HG03469 (cell line): ENCODE results near the gene NCOA5.
"Not testable (repeated sequence)": the region's sequence is repeated elsewhere in the genome, so short reads cannot be mapped to it uniquely, and the experiment has no call there.

Experiments used
- ATAC-seq: cut with Tn5 transposase; IDR thresholded peaks from one replicate; pipeline ENCODE4 v1.9.1; 2021; ENCODE audit warnings: mild to moderate bottlenecking, moderate library complexity, moderate number of reproducible peaks; ENCODE audit not compliant: unreplicated experiment

NCOA5 gene

DNA sequence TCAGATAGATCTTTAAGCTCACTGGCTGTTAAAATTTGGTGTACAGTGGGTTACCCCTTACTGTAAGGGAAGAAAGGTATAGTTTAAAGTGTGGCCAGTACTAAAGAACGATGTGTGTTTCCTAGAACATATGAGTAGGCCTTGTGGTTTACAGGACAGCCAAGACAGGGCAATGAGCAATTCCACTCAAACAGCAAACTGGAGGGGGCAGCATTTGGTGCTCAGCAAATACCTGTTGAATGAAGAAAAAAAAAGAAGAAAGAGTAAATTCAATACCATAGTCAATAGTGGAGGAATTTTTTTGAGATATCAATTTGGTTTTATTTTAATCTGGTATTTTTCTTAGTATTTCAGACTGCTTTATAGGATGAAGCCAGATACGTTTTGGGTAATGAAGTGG is 3.8 kb upstream of the NCOA5 start:
- no peak for ATAC-seq

DNA sequence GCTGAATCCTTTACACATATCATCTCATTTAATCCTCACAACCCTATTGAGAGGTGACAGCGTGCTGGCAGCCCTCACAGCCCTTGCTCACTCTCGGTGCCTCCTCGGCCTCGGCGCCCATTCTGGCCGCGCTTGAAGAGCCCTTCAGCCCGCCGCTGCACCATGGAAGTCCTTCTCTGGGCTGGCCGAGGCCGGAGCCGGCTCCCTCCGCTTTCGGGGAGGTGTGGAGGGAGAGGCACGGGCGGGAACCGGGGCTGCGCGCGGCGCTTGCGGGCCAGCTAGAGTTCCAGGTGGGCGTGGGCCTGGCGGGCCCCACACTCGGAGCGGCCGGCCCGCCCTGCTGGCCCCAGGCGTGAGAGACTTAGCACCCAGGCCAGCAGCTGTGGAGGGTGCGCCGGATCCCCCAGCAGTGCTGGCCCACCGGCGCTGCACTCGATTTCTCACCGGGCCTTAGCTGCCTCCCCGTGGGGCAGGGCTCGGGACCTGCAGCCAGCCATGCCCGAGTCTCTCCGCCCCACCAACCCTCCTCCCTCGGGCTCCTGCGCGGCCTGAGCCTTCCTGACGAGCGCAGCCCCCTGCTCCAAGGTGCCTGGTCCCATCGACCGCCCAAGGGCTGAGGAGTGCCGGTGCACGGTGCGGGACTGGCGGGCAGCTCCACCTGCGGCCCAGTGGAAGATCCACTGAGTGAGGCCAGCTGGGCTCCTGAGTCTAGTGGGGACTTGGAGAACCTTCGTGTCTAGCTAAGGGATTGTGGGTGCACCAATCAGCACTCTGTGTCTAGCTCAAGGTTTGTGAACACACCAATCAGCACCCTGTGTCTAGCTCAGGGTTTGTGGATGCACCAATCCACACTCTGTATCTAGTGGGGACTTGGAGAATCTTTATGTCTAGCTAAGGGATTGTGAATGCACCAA is 2.1 kb upstream of the NCOA5 start:
- not testable (repeated sequence) for ATAC-seq

DNA sequence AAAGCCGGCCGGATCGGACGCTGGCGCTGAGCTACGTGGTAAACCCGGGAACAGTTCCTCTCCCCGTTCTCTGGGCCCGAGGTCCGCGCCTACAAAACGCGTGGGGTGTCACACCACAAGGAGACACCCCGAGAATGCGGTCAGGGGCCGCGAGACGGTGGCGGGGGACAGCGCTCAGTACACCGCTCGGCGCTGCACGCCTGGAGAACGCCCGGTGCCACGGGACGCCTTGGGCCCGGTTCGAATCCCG is 670 bp downstream of the NCOA5 start:
- no peak for ATAC-seq

DNA sequence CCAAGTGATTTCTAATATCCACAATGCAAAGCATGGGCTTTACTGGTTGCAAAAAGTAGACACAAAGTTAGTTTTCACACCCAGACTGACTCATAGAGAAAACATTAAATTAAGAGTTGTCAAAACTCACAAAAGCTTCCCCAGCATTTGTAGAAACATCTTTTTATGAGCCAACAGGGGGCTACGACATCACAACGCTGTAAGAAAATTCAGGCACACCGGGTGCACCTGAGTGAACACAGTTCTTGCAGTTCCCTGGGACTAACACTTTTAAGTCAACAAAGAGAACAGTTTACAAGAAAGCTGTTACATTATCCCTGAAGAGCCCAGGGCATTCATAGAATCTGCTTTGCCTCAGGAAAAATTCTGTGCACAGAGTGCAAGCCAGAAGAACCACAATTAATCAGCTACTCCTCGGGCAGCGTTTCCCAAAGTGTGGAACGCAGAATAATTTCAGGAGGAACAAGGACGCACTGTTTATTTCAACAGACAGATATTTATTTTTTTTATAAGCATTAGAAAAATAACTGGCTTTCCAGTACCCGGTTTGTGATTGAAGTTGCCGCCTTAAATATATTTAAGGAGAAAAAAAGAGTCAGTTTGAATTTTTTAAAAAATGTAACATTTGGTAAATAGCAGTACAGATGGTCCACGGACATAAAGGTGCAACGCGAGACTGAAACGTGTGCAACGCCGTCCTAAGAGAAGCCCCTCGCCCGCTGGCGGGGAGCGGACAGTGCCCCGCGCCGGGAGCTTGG is 1.2 kb downstream of the NCOA5 start:
- no peak for ATAC-seq

DNA sequence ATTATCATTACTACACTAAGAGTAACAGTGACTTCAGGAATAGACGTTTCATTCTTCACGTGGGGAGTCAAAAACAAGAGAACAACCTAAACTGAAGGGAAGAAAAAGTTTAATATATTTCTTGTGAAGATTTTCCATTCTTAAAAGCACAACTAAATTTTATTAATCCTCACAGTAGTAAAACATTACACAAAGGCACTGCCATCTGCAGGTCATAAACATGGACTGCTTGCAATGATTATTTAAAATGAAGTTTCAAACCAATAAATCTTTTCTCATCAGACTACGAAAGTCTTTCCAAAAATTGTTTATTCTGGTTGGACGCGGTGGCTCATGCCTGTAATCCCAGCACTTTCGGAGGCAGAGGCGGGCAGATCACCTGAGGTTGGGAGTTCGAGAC is 2.6 kb downstream of the NCOA5 start:
- ATAC-seq: no peak

DNA sequence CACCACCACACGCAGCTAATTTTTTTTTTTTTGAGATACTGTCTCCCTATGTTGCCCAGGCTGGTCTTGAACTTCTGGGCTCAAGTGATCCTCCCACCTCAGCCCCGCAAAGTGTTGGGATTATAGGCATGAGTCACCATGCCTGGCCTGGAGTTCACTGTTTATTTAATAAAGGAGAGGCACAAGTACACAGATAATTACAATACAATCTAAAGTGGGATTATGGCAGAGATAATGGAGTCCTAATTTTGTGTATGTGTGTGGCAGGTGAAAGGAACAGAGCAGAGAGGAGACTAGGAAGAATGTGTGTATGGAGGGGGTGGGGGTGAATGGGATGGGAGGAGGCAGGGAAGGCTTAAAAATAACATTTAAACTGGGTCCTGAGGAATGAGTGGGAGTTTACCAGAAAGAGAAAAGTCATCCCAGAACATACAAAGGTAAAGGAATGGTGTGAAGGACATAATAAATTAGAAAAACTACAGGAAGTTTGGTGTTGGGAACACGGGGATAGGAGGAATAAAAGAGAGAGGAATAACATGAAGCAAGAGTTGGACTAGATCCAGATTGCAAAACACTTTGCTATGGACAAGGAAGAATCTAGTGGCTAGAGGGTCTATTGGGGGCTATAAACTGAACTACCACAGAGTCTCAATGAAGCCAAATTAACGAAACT is 4.4 kb downstream of the NCOA5 start:
- no peak for ATAC-seq

DNA sequence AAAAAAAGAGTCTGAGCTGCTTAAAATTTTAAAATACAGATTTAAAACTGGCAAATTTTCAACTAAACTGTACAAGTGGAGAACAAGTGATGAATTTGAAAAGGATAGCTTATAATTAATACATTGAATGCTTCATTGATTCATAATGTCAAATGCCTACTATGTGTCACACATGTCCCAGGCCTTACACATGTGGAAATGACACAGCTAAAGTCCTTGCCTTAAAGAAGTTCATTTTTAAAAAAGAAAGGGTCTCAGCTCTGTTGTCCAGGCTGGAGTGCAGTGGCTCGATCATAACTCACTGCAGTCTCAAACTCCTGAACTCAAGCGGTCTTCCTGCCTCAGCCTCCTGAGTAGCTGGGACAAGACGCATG is 5.0 kb downstream of the NCOA5 start:
- ATAC-seq: no peak

DNA sequence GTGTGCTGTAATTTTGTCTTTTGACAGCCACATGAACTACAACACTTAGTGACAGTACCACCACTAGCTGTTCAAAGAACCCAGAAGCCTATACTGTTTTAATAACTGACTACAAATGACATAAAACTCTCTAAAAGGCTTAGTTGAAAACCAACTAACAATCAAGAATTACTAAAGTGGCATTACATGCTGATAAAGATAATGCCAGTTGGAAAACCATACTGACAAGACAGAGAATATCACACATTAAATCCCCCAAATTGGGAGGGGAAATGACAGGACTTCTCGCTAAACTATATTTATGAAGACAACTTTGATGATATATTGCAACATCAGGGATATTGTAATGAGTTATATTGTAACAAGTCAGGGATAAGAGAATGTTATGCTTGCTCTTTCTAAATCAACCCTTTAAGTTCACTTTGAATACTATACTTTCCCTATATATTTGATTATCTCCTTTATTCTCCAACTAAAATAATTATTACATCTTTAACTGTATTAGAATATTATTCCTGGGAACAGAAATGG is 6.2 kb downstream of the NCOA5 start:
- ATAC-seq: no peak

DNA sequence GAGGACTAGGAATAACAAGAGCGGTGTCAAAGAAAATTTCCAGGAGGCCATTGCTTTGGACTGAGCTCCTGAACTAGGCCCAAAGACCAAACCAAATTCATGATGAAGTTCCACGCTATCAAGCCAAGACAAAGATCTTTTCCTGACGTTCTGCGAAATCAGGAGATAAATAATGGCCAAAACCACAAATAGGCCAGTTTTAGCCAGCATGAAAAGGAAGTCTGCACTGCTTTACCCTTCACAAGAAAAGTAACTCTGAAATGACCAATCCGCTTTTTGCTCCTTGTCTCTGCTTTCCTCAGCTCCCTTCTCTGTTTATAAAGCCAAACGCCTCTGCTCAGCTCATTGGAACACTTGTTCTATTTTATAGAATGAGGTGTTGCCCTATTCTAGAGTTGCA is 6.7 kb downstream of the NCOA5 start:
- ATAC-seq: no peak

DNA sequence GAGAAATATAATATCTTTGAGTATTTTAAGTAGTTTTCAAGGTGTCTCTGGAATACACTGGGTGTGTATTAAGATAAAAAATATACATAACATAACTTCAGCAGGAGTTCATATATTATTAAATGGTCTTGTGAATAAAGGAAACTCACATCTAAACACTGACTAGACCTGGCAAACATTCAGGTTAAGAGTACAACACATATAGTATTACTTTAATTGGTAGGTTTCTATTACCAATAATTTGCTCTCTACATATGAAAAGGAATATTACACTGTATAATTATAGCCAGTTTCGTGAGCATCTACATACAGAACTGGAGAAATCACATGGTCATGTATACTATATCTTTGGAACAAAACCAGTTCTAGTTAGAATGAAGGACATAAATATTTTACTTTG is 8.7 kb downstream of the NCOA5 start:
- ATAC-seq: no peak

DNA sequence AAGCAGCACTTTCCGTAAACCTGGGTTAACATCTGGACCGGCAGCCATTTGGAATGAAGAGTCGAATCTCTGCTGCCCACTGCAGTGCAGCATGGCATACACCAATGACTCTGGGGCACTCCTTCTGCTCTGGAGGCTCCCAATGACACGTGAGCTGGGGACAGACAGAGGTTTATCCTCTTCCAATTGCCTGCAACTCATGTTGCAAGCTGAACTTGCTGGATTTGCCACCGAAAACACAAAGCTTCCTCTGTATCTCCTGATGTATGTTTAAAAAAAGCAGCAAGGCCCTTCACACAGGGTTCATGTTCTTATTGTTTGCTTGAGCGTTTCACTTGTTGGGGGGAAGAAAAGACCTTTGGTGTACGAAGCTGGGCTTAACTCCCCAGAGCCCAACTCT is 10.8 kb downstream of the NCOA5 start:
- no peak for ATAC-seq

DNA sequence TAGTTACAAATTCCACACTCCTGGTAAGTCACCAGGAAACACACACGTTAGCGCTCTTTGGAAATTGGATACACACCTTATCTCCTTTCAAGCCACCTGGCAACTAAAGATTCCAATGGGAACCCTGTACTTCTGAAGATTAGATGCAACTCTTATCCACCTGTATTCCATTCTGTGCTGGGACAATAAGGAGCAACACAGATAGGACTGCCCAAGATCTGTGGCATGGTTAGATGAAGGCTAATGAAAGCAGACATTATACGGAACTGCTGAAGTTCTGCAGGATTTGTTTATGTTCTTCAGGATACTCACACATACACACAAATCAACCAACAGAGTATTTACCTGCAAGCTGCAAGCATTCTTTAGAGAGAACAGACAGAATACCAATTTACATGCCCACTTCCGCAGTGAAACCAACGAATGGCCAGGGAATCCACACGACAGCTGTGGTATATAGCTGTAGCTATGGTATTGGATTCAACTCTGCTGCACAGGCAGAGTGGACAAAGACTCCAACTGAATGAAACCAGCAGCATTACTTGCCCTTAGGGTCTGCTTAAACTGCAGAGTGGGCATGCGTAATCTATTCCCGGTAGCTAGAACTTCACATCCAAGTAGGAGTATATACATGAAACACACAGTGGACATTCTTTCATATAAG is 12.0 kb downstream of the NCOA5 start:
- no peak for ATAC-seq

DNA sequence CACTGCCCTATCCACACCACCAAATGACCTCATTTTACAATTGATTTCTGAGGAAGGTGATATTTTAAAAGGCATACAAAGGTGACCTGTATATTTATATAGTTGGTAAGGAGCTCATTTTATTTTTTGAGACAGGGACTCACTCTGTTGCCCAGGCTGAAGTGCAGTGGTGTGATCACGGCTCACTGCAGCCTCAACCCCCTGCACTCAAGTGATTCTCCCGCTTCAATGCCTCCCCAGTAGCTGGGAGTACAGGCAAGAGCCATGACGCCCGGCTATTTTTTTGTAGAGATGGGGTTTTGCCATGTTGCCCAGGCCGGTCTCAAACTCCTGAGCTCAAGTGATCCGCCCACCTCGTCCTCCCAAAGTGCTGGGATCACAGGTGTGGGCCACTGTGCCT is 13.0 kb downstream of the NCOA5 start:
- no peak for ATAC-seq

DNA sequence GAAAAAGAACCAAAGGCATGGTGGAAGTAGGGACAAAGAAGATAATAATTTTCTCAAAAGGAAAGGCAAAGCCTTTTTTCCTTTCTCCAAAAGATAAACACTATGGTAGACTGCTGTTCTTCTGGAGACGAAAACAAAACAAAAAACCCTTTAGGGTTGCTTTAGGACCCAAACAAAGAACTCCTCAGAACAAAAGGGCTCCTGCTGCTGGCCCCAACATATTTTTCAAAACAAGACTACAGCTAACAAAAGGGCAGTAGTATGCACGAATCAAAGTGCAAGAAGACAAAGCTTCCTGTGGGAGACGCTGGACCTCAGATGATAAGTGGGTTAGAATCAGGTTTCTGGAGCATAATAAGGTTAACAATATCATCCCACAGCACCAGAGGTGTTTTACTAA is 15.8 kb downstream of the NCOA5 start:
- ATAC-seq: no peak

DNA sequence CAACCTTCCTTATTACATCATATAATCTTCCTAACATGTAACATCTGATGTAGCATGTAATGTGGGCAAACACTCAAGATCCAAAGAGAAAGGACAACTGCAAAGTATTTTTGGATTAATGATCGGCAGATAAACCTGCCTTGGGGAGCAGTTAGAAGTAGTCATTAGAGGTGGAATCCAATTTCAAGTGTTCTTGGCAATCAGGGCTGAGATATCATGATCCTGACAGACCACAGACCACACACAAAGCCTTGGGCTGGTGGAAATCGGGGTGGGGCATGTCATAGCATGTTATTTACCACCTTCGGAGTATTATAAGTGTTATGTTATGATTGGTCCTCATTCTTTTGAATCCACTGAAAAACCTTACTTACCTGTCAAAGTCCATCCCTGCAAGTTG is 16.3 kb downstream of the NCOA5 start:
- ATAC-seq: no peak

DNA sequence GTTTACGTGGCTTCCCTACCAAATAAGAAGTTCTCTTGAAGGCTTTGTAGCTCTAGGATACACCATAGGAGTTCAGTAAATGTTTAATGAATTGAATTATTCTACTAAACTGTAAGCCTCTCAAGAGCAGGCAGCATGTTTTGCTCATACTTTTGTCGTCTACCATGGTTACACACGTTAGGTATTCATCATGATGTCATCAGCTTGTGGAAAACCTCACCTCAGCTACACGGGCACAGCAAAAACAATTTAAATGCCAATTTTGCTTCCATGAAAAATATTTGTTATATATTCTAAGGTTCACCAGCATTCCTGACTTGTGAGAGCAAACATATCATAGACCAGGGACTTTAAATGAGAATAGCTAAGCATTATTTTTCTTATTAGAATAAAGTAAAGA is 16.7 kb downstream of the NCOA5 start:
- no peak for ATAC-seq

DNA sequence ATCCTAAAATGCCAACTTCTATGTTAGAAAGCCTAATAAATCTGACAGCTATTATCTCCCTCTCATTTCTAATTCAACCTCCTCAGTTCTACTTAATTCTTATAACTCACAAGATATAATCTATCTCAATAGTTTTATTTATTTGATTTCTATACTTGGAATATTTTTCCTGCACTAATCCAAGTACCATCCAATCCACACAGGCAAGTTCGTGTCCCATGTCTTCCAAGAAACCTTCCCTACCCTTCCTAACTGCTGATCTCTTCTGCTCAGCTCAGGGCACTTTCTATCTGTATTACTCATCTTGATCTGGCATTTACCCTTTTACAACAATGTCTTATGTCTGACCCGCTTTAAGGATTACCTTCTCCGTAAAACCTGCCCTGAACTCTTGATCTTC is 18.2 kb downstream of the NCOA5 start:
- ATAC-seq: no peak

DNA sequence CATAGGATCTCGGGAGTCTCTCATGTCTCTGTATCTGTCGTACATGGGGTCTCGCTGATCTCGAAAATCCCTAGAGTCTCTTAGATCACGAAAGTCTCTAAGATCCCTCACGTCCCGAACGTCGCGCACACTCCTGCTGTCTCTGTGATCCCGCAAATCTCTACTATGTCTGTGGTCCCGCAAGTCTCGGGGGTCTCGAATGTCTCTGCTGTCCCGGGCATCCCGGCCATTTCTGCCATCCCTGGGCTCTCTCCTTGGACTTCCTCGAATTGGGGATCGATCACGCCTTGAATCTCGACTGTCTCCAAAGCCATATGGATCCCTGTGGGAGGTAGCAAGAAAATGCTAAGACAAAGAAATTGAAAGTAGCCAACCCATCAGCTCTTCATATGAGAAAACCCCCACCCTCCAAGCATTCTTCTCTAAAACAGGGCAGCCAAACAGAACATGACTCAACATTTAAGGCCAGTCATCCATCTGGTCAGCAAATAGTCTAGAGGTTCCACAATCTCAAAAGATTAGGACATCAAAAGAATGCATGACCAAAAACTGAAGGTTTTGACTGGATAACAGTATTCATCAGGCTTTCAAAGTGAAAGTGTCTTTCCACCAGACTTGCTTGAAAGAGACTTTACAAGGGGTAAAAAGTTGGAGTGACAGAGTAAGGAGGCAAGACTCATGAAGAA is 19.4 kb downstream of the NCOA5 start:
- no peak for ATAC-seq

DNA sequence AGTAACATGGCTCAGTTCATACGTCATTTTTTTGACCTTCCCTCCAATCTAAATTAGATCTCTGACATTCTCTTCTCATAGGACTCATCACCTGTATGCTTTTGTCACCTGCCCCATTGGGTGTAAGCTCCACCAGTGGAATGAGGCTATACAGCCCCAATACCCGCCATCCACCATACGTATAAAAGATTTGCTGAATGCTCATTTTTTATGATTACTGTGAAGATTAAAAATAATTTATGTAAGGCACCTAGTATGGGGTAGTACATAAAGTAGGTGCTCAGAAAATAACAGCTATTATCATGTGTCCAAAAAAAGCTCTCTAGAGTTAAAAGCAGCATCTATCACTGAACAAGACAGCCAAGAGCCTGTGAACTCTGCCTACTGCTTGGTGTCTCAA is 24.1 kb downstream of the NCOA5 start:
- no peak for ATAC-seq

DNA sequence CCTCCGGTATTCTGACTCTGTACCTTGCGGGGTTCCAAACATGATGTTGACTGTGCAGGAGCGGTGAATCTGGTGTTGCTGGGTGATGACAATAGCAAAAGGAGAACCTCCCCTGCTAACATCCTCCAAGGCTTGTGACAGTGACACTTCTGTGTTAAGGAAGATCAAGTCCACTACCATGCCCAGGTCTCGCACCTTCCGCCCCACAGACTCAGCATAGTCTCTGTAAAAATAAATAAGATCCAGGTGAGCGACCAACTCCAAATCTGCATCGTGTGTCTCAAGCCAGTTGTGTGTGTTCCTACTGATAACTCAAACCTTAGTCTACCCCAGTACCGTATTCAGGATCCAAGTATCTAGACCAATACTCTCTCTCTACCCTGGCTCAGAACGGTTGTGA is 24.8 kb downstream of the NCOA5 start:
- no peak for ATAC-seq

DNA sequence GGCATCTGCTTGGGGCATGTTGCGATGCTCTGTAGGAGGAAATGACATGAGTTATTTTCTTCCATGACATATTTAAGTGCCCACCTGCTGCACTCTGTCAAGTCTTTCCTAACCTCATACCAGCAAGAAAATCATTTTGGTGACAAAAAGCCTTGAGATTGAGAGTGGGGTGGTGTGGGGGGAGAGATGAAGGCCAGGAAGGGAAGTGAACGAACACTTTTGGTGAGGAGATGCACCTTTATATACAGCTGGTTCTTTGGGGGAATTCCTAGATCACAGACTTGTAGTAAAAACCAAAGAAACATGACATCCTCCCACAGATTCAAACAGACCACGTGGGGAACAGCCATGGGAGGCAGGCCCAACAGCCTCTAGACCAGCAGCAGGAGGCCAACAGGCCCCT is 26.1 kb downstream of the NCOA5 start:
- ATAC-seq: no peak
